Vagina (tissue), 2 donors: ENCODE results near the gene SLC13A5.

Experiments
- POLR2AphosphoS5 ChIP-seq, 2 donors: sonication (generic); formaldehyde crosslinking; IDR thresholded peaks; one replicate each; pipeline ENCODE4 v1.9.0; 2017; ENCODE audit warnings: antibody characterized with exemption in 2 of 2, mild to moderate bottlenecking in 2 of 2, low read depth in 1 of 2; ENCODE audit not compliant: insufficient read depth in 1 of 2
- TF ChIP-seq, protein P1 (sequence below), 3 experiments: fragments of 450-650 bp in 2 of 3; fragments of 200-600 bp in 1 of 3; sonication (generic) in 1 of 3; IDR thresholded peaks; one replicate each; pipeline ENCODE4 v1.5.1; 2017 to 2019; ENCODE audit warnings: antibody characterized with exemption in 3 of 3, mild to moderate bottlenecking in 2 of 3, moderate library complexity in 2 of 3

DNA sequence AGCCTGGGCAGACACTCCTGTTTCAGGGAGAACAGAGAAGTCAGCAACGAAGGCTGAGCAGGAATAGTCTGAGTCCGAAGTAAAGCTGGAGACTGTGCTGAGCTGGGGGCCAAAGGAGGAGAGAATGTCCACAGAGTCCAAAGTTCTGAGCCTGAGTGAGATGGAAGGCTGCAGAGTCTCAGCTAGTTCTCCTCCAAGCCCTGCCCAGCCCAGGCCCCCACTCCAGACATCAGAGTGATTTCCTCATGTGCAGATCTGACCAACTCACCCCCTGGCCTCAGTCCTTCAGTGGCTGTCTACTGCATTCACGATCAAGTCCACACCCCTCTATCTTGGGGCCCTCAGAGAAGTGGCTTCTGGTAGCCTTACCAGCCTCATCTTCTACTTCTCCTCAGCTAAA is 21.6 kb downstream of the SLC13A5 start:
- TF ChIP-seq, protein P1, sequence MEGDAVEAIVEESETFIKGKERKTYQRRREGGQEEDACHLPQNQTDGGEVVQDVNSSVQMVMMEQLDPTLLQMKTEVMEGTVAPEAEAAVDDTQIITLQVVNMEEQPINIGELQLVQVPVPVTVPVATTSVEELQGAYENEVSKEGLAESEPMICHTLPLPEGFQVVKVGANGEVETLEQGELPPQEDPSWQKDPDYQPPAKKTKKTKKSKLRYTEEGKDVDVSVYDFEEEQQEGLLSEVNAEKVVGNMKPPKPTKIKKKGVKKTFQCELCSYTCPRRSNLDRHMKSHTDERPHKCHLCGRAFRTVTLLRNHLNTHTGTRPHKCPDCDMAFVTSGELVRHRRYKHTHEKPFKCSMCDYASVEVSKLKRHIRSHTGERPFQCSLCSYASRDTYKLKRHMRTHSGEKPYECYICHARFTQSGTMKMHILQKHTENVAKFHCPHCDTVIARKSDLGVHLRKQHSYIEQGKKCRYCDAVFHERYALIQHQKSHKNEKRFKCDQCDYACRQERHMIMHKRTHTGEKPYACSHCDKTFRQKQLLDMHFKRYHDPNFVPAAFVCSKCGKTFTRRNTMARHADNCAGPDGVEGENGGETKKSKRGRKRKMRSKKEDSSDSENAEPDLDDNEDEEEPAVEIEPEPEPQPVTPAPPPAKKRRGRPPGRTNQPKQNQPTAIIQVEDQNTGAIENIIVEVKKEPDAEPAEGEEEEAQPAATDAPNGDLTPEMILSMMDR (IDR thresholded peaks at IDR 0.05): no peak
- no peak for TF ChIP-seq POLR2AphosphoS5 (IDR thresholded peaks at IDR 0.05; ENCODE audit: insufficient read depth in 1 of 2, low read depth in 1 of 2)
